Activated CD8-positive, alpha-beta memory T cell treated with anti-CD3 and anti-CD28 coated beads for 4 hours (primary cell): ENCODE measurements around the gene FKBP5.
"Not testable (repeated sequence)": the region's sequence is repeated elsewhere in the genome, so short reads cannot be mapped to it uniquely, and the experiment has no call there.

Experiments
- DNase-seq, 2 donors: peaks; one replicate each; pipeline ENCODE4 v3.0.0-alpha.2; 2020; ENCODE audit warnings: low read depth in 2 of 2

FKBP5 gene

GRCh38 chr6:35724059-35724458 lies 35.3 kb upstream of the FKBP5 start:
- no peak for DNase-seq

GRCh38 chr6:35723587-35723986 lies 34.9 kb upstream of the FKBP5 start:
- DNase-seq = no peak

GRCh38 chr6:35722121-35722761 lies 33.5 kb upstream of the FKBP5 start:
- DNase-seq = no peak

GRCh38 chr6:35719830-35720733 lies 31.4 kb upstream of the FKBP5 start:
- DNase-seq = no peak

GRCh38 chr6:35719404-35719829 lies 30.7 kb upstream of the FKBP5 start:
- no peak for DNase-seq

- DNase-seq = no peak
Observed at GRCh38 chr6:35718911-35719381, 30.2 kb upstream of the FKBP5 start.

GRCh38 chr6:35718375-35718736 lies 29.6 kb upstream of the FKBP5 start:
- no peak for DNase-seq

GRCh38 chr6:35717449-35718374 lies 29.0 kb upstream of the FKBP5 start:
- no peak for DNase-seq

- no peak for DNase-seq
Observed at GRCh38 chr6:35716798-35717197, 28.1 kb upstream of the FKBP5 start.

GRCh38 chr6:35713006-35713767 lies 24.5 kb upstream of the FKBP5 start:
- DNase-seq = no peak

GRCh38 chr6:35711731-35712130 lies 23.0 kb upstream of the FKBP5 start:
- no peak for DNase-seq

- DNase-seq = no peak
Observed at GRCh38 chr6:35710241-35710847, 21.6 kb upstream of the FKBP5 start.

- DNase-seq = no peak
Observed at GRCh38 chr6:35708585-35708984, 19.9 kb upstream of the FKBP5 start.

- no peak for DNase-seq
Observed at GRCh38 chr6:35707714-35708407, 19.1 kb upstream of the FKBP5 start.

GRCh38 chr6:35706468-35706867 lies 17.8 kb upstream of the FKBP5 start:
- DNase-seq = no peak

- no peak for DNase-seq
Observed at GRCh38 chr6:35703554-35703953, 14.8 kb upstream of the FKBP5 start.

- no peak for DNase-seq
Observed at GRCh38 chr6:35698858-35699257, 10.1 kb upstream of the FKBP5 start.

- DNase-seq = not testable (repeated sequence)
Observed at GRCh38 chr6:35698430-35698829, 9.7 kb upstream of the FKBP5 start.

- DNase-seq = no peak
Observed at GRCh38 chr6:35694462-35694861, 5.7 kb upstream of the FKBP5 start.
